SK-N-SH treated with all-trans-retinoic acid at 6 μM for 48 hours (cell line): Measurements from ENCODE around the gene DDX39B.

Experiments
- ATAC-seq: fragments of 200-7000 bp; cut with Tn5 transposase; 3 replicates; pipeline ENCODE4 v1.9.1; 2020; ENCODE audit warnings: mild to moderate bottlenecking, moderate library complexity
- ARNTL ChIP-seq: fragments of 450-650 bp; formaldehyde crosslinking; IDR thresholded peaks from 2 replicates; pipeline ENCODE4 v1.5.0; 2020; ENCODE audit warnings: low read depth, mild to moderate bottlenecking, moderate library complexity, borderline replicate concordance
- CSDC2 ChIP-seq: fragments of 250-450 bp; sonication (Bioruptor Pico); IDR thresholded peaks from 2 replicates; pipeline ENCODE4 v1.5.0; 2020; ENCODE audit warnings: mild to moderate bottlenecking, moderate library complexity
- ESRRG ChIP-seq: fragments of 250-450 bp; sonication (Bioruptor Pico); IDR thresholded peaks from 2 replicates; pipeline ENCODE4 v1.6.1; 2021; ENCODE audit warnings: mild to moderate bottlenecking
- OSR1 ChIP-seq: fragments of 250-450 bp; sonication (Bioruptor Pico); IDR thresholded peaks from 2 replicates; pipeline ENCODE4 v1.8.0; 2022; ENCODE audit warnings: moderate library complexity, mild to moderate bottlenecking, inconsistent platforms
- SNAI2 ChIP-seq: fragments of 250-450 bp; sonication (Bioruptor Pico); IDR thresholded peaks from 2 replicates; pipeline ENCODE4 v1.5.0; 2020; ENCODE audit warnings: mild to moderate bottlenecking, moderate library complexity
- TCF4 ChIP-seq: fragments of 250-450 bp; sonication (Bioruptor Pico); IDR thresholded peaks from 2 replicates; pipeline ENCODE4 v1.8.0; 2021; ENCODE audit warnings: mild to moderate bottlenecking, moderate library complexity, borderline replicate concordance
- ZC3H10 ChIP-seq: fragments of 250-450 bp; sonication (Bioruptor Pico); IDR thresholded peaks from 2 replicates; pipeline ENCODE4 v1.5.1; 2021; ENCODE audit warnings: mild to moderate bottlenecking, moderate library complexity
- ZFP3 ChIP-seq: fragments of 250-450 bp; sonication (Bioruptor Pico); IDR thresholded peaks from 2 replicates; pipeline ENCODE4 v1.5.0; 2020; ENCODE audit warnings: mild to moderate bottlenecking, moderate library complexity
- ZFP30 ChIP-seq: fragments of 450-650 bp; formaldehyde crosslinking; IDR thresholded peaks from 2 replicates; pipeline ENCODE4 v1.5.0; 2022; ENCODE audit warnings: mild to moderate bottlenecking, moderate library complexity
- ZNF8 ChIP-seq: fragments of 450-650 bp; formaldehyde crosslinking; IDR thresholded peaks from 2 replicates; pipeline ENCODE4 v1.5.0; 2020; ENCODE audit warnings: mild to moderate bottlenecking, moderate library complexity
- TF ChIP-seq, protein P1 (sequence below): fragments of 250-450 bp; sonication (Bioruptor Pico); IDR thresholded peaks from 2 replicates; pipeline ENCODE4 v1.5.0; 2020; ENCODE audit warnings: mild to moderate bottlenecking, moderate library complexity
- TF ChIP-seq, protein P2 (sequence below): fragments of 250-450 bp; sonication (Bioruptor Pico); IDR thresholded peaks from 2 replicates; pipeline ENCODE4 v1.8.0; 2020; ENCODE audit warnings: mild to moderate bottlenecking, moderate library complexity, borderline replicate concordance
- TF ChIP-seq, protein P3 (sequence below): fragments of 250-450 bp; sonication (Bioruptor Pico); IDR thresholded peaks from 2 replicates; pipeline ENCODE4 v1.5.1; 2020; ENCODE audit warnings: low read depth, mild to moderate bottlenecking, moderate library complexity
- TF ChIP-seq, protein P4 (sequence below): fragments of 250-450 bp; sonication (Bioruptor Pico); IDR thresholded peaks from 2 replicates; pipeline ENCODE4 v1.5.1; 2021; ENCODE audit warnings: mild to moderate bottlenecking, moderate library complexity

Gene DDX39B

DNA sequence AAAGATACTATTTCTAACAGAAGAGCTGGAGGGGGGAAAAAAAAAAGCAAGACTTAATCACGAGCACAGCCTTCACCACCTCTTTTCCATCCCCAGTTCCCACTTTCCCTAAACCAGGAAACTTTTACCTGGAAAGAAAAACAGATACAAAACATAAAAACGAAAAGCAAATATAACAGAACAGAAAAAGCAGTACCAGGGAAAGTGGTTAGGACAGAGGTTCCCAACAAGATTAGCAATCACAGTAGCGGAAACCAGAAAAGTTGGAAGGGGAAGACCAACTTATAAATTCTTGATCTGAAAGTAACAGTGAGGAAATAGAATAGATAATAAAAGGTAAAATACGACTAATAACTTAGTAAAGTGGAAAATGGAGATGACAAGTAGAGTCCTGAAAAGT is 1.2 kb downstream of the DDX39B start (continued):
- TF ChIP-seq, protein P1, sequence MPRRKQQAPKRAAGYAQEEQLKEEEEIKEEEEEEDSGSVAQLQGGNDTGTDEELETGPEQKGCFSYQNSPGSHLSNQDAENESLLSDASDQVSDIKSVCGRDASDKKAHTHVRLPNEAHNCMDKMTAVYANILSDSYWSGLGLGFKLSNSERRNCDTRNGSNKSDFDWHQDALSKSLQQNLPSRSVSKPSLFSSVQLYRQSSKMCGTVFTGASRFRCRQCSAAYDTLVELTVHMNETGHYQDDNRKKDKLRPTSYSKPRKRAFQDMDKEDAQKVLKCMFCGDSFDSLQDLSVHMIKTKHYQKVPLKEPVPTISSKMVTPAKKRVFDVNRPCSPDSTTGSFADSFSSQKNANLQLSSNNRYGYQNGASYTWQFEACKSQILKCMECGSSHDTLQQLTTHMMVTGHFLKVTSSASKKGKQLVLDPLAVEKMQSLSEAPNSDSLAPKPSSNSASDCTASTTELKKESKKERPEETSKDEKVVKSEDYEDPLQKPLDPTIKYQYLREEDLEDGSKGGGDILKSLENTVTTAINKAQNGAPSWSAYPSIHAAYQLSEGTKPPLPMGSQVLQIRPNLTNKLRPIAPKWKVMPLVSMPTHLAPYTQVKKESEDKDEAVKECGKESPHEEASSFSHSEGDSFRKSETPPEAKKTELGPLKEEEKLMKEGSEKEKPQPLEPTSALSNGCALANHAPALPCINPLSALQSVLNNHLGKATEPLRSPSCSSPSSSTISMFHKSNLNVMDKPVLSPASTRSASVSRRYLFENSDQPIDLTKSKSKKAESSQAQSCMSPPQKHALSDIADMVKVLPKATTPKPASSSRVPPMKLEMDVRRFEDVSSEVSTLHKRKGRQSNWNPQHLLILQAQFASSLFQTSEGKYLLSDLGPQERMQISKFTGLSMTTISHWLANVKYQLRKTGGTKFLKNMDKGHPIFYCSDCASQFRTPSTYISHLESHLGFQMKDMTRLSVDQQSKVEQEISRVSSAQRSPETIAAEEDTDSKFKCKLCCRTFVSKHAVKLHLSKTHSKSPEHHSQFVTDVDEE (CRISPR knock-in tag): no peak
- no peak for TF ChIP-seq ESRRG
- no peak for TF ChIP-seq ZNF8 (CRISPR knock-in tag)
- TF ChIP-seq ARNTL (CRISPR knock-in tag): no peak

DNA sequence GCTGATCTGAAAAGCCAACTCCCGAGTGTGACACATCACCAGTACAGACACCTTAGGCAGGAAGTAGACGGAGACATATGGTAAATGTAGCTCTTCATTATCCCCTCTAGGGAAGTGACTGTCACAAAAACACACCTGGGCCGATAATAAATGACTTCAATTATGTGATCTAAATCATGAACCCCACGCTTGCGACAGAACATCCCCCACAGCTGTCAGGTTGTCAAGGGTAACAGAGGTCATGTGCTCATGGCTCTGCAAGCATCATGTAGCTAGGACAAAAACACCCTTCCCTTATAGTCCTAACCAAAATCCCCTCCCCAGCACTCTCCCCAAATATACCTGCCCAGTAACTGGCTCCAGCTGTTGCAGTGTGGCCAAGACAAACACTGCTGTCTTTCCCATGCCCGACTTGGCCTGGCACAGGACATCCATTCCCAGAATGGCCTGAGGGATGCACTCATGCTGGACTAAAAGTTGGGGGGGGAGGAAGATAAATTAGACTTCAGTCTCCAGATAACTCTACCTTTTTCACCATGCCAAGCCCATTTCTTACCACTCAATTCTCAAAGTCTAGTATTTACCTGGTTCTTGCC is 2.9 kb downstream of the DDX39B start:
- no peak for TF ChIP-seq ESRRG
- TF ChIP-seq, protein P2, sequence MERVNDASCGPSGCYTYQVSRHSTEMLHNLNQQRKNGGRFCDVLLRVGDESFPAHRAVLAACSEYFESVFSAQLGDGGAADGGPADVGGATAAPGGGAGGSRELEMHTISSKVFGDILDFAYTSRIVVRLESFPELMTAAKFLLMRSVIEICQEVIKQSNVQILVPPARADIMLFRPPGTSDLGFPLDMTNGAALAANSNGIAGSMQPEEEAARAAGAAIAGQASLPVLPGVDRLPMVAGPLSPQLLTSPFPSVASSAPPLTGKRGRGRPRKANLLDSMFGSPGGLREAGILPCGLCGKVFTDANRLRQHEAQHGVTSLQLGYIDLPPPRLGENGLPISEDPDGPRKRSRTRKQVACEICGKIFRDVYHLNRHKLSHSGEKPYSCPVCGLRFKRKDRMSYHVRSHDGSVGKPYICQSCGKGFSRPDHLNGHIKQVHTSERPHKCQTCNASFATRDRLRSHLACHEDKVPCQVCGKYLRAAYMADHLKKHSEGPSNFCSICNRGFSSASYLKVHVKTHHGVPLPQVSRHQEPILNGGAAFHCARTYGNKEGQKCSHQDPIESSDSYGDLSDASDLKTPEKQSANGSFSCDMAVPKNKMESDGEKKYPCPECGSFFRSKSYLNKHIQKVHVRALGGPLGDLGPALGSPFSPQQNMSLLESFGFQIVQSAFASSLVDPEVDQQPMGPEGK (CRISPR knock-in tag): no peak
- no peak for TF ChIP-seq OSR1 (CRISPR knock-in tag)
- no peak for TF ChIP-seq ARNTL (CRISPR knock-in tag)
- no peak for TF ChIP-seq CSDC2 (CRISPR knock-in tag)
- TF ChIP-seq ZC3H10 (CRISPR knock-in tag): no peak
- TF ChIP-seq ZFP3 (CRISPR knock-in tag): no peak
- TF ChIP-seq, protein P3, sequence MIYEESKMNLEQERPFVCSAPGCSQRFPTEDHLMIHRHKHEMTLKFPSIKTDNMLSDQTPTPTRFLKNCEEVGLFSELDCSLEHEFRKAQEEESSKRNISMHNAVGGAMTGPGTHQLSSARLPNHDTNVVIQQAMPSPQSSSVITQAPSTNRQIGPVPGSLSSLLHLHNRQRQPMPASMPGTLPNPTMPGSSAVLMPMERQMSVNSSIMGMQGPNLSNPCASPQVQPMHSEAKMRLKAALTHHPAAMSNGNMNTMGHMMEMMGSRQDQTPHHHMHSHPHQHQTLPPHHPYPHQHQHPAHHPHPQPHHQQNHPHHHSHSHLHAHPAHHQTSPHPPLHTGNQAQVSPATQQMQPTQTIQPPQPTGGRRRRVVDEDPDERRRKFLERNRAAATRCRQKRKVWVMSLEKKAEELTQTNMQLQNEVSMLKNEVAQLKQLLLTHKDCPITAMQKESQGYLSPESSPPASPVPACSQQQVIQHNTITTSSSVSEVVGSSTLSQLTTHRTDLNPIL: no peak
- no peak for TF ChIP-seq ZNF8 (CRISPR knock-in tag)
- TF ChIP-seq, protein P4, sequence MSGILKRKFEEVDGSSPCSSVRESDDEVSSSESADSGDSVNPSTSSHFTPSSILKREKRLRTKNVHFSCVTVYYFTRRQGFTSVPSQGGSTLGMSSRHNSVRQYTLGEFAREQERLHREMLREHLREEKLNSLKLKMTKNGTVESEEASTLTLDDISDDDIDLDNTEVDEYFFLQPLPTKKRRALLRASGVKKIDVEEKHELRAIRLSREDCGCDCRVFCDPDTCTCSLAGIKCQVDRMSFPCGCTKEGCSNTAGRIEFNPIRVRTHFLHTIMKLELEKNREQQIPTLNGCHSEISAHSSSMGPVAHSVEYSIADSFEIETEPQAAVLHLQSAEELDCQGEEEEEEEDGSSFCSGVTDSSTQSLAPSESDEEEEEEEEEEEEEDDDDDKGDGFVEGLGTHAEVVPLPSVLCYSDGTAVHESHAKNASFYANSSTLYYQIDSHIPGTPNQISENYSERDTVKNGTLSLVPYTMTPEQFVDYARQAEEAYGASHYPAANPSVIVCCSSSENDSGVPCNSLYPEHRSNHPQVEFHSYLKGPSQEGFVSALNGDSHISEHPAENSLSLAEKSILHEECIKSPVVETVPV (CRISPR knock-in tag): no peak
- TF ChIP-seq SNAI2 (CRISPR knock-in tag): no peak
- TF ChIP-seq TCF4: no peak
- no peak for ATAC-seq

DNA sequence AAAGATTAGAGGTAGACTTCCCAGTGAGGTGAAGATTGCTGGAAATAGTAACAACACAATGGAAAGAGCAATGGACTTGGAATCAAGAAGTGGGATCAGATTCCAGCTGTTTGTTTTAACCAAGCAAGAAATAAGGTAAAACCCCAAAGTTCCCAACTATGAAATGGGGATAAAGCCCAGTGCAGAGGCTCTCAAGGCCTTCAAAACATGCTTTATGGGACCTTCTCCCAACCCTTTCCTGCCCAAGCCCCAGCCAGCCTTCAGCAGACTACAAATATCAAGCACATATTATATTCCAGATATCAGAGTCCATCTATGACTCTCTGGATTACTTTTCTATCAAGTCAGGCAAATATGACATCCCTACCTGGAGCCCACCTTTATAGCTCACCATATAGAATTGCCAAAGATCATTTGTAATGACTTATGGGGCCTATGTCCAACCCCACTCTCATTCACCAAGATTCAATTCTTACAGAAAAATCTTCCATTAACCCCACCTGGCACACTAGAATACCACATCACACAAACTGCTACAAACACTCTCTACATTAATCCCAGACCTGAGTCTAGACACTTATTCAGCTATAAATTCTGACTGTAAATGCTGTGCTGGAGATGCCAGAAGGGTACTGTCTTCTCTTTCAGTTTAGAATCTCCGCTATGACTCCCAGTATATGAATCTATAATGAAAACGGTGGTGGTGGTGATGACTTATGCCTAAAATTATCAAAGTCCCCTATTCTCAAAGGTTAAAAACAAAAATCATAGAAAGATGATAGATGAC is 6.1 kb downstream of the DDX39B start:
- TF ChIP-seq, protein P4 (CRISPR knock-in tag): no peak
- no peak for TF ChIP-seq SNAI2 (CRISPR knock-in tag)
- no peak for TF ChIP-seq ZFP30 (CRISPR knock-in tag)
- no peak for TF ChIP-seq ZFP3 (CRISPR knock-in tag)
- TF ChIP-seq, protein P2 (CRISPR knock-in tag): no peak
- no peak for TF ChIP-seq ZNF8 (CRISPR knock-in tag)
- no peak for ATAC-seq
